KOPT-K1 (cell line): ENCODE measurements around the gene ADAMTSL5.
A peak's percentile ranks its signal among the peaks of the same experiment; 100 is the strongest.

Experiments used
- H3K27ac ChIP-seq: fragments of 200-600 bp; sonication (generic); 2 replicates; pipeline ENCODE4 v1.5.1; 2016; ENCODE audit warnings: antibody characterized with exemption, mild to moderate bottlenecking, low read depth, low read length; ENCODE audit not compliant: poor library complexity, severe bottlenecking
- H3K36me3 ChIP-seq: fragments of 200-600 bp; sonication (generic); 2 replicates; pipeline ENCODE4 v1.5.1; 2017; ENCODE audit warnings: antibody characterized with exemption, mild to moderate bottlenecking, low read length, moderate library complexity; ENCODE audit not compliant: insufficient read depth
- H3K9me3 ChIP-seq: fragments of 200-600 bp; sonication (generic); 2 replicates; pipeline ENCODE4 v1.5.1; 2017; ENCODE audit warnings: antibody characterized with exemption, low read length, mild to moderate bottlenecking; ENCODE audit not compliant: insufficient read depth, poor library complexity, severe bottlenecking

ADAMTSL5 gene

GRCh38 chr19:1497578-1498235 is 15.1 kb downstream of the ADAMTSL5 start:
- Histone ChIP-seq H3K27ac (no peak overlapping the region), H3K9me3 (no peaks in the 10 kb centered on the region), H3K36me3 (no peaks in the 10 kb centered on the region)

- H3K36me3 ChIP-seq: no peaks in the 10 kb centered on the region
- H3K9me3 ChIP-seq: no peaks in the 10 kb centered on the region
- no peak overlapping the region for H3K27ac ChIP-seq
Measured at GRCh38 chr19:1496714-1497577, 15.9 kb downstream of the ADAMTSL5 start.

GRCh38 chr19:1495799-1496713 is 16.8 kb downstream of the ADAMTSL5 start:
- no peak overlapping the region for H3K27ac ChIP-seq
- no peaks in the 10 kb centered on the region for H3K36me3 ChIP-seq

GRCh38 chr19:1495051-1495798 is 17.6 kb downstream of the ADAMTSL5 start:
- H3K27ac ChIP-seq: no peak overlapping the region
- no peaks in the 10 kb centered on the region for H3K9me3 ChIP-seq
- no peaks in the 10 kb centered on the region for H3K36me3 ChIP-seq

More at GRCh38 chr19:1495799-1496713, 16.8 kb downstream of the ADAMTSL5 start:
- H3K9me3 ChIP-seq: no peaks in the 10 kb centered on the region

- Histone ChIP-seq H3K36me3 (no peaks in the 10 kb centered on the region), H3K9me3 (no peaks in the 10 kb centered on the region), H3K27ac (no peak overlapping the region)
Measured at GRCh38 chr19:1494115-1494815, 18.6 kb downstream of the ADAMTSL5 start.

GRCh38 chr19:1492474-1493006 is 20.3 kb downstream of the ADAMTSL5 start:
- Histone ChIP-seq H3K36me3 (no peaks in the 10 kb centered on the region), H3K9me3 (no peaks in the 10 kb centered on the region), H3K27ac (no peak overlapping the region)

DNA sequence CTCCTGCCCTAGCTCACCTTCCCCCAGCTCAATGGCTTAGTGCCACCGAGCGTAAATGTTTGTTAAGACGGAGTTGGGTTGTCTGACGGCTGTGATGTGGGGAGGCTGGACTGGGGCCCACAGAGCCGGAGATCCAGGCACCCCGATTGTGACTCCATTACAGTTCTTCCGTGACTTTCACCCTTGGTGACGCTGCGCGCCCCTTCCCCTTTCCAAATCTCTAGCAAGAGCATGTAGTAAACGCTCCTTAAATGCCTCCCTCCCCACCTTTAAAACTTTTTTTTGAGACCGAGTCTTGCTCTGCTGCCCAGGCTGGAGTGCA is 21.0 kb downstream of the ADAMTSL5 start:
- no peaks in the 10 kb centered on the region for H3K36me3 ChIP-seq
- no peak overlapping the region for H3K27ac ChIP-seq
- H3K9me3 ChIP-seq: no peaks in the 10 kb centered on the region

DNA sequence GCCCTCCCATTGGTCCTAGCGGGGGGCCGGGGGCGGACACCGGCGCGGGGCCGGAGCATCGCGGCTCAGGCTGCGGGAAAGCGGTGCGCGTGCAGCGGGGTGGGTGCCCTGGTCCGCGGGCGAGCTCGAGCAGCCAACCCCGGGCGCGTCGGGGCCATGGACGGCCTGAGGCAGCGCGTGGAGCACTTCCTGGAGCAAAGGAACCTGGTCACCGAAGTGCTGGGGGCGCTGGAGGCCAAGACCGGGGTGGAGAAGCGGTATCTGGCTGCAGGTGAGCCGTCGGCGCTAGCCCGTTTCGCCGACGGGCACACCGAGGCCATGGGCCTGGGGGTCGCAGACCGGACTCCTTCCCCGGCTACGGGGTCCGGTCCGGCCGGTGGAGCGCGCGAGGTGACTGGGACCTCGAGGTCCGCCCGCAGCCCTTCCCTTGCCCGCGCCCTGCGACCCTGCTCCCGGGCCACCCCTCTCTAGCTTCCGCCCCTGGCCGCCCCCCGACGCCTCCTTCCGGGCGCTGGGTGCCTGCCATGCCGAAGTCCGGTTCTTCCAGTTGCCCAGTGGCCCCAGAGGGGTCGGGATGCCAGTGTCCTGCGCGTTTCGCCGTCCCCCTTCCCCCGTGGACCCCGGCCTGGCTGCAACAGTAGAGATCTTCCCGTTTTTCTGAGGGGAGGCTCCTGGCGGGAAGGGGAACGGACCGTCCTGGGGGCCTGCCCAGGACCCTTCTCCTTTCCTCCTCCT is 21.5 kb downstream of the ADAMTSL5 start, which contains the start of gene REEP6:
Gene REEP6, plus strand, starts transcription at position 68 of the 735 bp plus-strand sequence. Its CDS starts 89 bp downstream, at position 157.
- H3K27ac ChIP-seq: peak within 1 kb of the TSS; percentile 75

DNA sequence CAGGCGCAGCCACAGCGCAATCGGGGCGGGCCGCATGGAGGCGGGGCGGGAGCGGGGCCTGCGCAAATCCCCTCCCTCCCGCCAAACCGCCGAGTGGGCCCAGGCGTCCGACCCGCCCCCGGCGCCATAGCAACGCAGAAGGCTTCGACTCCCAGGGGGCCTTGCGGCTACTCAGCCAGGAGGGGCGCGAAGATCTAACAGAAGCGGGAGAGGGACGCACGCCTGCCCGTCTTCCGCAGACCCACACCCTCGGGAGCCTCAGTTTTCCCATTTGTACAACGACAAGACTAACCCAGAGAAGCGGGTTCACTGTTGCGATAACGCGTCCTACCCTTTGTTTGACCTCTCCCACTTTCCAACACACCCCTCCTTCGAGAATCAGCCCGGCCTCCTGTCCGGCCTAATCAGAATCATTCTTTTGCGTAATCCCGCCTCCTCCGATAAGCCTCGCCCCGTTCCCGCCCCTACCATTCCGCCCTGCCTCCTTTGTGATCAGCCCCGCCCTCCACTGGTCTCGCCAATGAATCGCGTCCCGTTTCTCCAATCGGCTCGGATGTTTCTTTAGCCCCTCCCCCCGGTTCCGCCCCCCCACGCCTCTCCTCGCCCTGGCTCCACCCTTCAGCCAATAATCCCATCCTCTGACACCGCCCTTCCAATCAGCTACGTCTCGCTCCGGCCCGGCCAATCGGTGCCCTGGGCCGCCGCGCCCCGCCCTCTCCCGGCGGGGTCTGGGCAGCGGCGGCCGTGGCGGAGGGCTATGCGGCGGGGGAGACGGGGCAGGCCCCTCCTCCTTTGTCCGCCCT is 22.3 kb downstream of the ADAMTSL5 start, which contains the start of gene PCSK4:
Gene PCSK4, minus strand, starts transcription at position 40 of the 803 bp plus-strand sequence. Its CDS starts 4 bp downstream, at position 36.
- Histone ChIP-seq H3K9me3 (no peaks in the 10 kb centered on the region), H3K27ac (peak within 1 kb of the TSS; percentile 75), H3K36me3 (no peaks in the 10 kb centered on the region)

More for the DNA sequence above, 21.5 kb downstream of the ADAMTSL5 start, which contains the start of gene REEP6:
- Histone ChIP-seq H3K36me3 (no peaks in the 10 kb centered on the region), H3K9me3 (no peaks in the 10 kb centered on the region)

- Histone ChIP-seq H3K9me3 (no peaks in the 10 kb centered on the region), H3K27ac (peak overlapping the region; percentile 75), H3K36me3 (no peaks in the 10 kb centered on the region)
Measured at GRCh38 chr19:1489463-1490310, 23.1 kb downstream of the ADAMTSL5 start.

DNA sequence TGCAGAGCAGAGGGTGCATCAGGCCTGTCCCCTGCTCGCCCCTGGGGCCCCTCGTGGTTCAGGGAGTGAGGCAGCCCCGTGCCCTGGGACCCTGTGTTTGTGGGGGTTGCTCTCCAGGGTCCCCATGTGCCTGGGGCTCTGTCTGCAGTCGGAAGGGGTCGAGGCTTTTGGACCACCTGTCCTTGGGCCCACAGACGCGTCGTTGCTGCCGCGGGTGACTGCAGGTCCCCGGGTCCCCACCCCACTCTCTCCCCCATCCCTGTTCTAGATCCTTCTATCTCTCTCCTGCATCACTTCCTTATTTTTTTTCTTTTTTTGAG is 24.6 kb downstream of the ADAMTSL5 start:
- no peaks in the 10 kb centered on the region for H3K36me3 ChIP-seq
- peak overlapping the region; percentile 30 for H3K27ac ChIP-seq
- no peaks in the 10 kb centered on the region for H3K9me3 ChIP-seq
